Mesothelial cell of epicardium (in vitro differentiated cells): Measurements from ENCODE around the gene CFAP251. TPM values are rescaled to one million over a fixed set of nuclear protein-coding genes. Genes with fewer than 3 reads are reported as not detected.
A peak's percentile ranks its signal among the peaks of the same experiment; 100 is the strongest.
"Not testable (repeated sequence)": the region's sequence is repeated elsewhere in the genome, so short reads cannot be mapped to it uniquely, and the experiment has no call there.

Source experiments
- DNase-seq, 2 experiments: peaks; one replicate each; pipeline ENCODE4 v3.0.0; 2021; ENCODE audit warnings: low spot score in 2 of 2; ENCODE audit not compliant: unreplicated experiment in 2 of 2
- H3K27ac Mint-ChIP-seq: 2 replicates; pipeline ENCODE4 v1.8.0; 2021; ENCODE audit warnings: mixed read lengths
- H3K27me3 Mint-ChIP-seq: 2 replicates; pipeline ENCODE4 v1.8.0; 2021; ENCODE audit warnings: low read depth, mixed read lengths
- H3K36me3 Mint-ChIP-seq: 2 replicates; pipeline ENCODE4 v1.8.0; 2021; ENCODE audit warnings: mixed read lengths
- H3K4me1 Mint-ChIP-seq: 2 replicates; pipeline ENCODE4 v1.8.0; 2021; ENCODE audit warnings: mixed read lengths
- H3K4me3 Mint-ChIP-seq: 2 replicates; pipeline ENCODE4 v1.8.0; 2021; ENCODE audit warnings: mild to moderate bottlenecking, moderate library complexity, mixed read lengths
- H3K9me3 Mint-ChIP-seq: 2 replicates; pipeline ENCODE4 v1.8.0; 2021; ENCODE audit warnings: mixed read lengths
- total RNA-seq: library from RNA; stranded (reverse); gene quantifications from 3 replicates; pipeline ENCODE4 v1.2.1, GENCODE V29; 2021
- TF ChIP-seq, protein P1 (sequence below): fragments of 200-600 bp; sonication (generic); IDR thresholded peaks from one replicate; pipeline ENCODE4 v1.5.0; 2021; ENCODE audit warnings: antibody characterized with exemption; ENCODE audit not compliant: unreplicated experiment

CFAP251 gene
- total RNA-seq, 1 donor from 2014 or later: 6.9 TPM

DNA sequence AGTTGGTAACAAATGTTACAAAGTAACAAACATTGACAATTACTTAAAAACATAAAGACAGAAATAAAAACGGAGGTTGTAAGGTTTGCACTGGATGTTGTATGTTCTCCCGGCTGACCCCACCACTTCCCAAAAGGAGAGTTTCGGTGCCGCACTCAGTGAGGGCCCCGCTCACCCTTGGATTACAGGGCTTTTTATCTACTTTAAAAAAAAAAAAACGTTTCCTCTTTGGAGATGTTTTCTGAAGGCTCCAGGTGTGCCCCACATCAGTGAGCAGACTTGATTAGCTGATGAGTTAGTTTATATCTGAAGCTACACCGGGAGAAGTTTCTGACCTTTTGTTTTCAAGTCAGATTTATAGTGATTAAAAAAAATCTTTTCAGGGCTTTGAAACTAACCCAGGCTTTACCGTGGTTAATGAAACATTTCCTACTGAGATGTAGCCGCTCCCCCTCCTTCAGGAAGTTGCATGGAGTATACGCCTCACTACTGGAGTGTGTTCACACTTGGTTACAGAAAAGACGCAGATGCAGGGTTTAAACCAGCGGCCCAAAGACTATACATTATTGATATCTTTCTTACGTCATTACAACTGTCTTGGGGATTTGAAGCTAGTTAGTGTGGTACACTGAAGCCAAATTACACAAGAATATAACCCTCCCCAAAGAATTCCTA lies 65.3 kb downstream of the CFAP251 start:
- TF ChIP-seq, protein P1, sequence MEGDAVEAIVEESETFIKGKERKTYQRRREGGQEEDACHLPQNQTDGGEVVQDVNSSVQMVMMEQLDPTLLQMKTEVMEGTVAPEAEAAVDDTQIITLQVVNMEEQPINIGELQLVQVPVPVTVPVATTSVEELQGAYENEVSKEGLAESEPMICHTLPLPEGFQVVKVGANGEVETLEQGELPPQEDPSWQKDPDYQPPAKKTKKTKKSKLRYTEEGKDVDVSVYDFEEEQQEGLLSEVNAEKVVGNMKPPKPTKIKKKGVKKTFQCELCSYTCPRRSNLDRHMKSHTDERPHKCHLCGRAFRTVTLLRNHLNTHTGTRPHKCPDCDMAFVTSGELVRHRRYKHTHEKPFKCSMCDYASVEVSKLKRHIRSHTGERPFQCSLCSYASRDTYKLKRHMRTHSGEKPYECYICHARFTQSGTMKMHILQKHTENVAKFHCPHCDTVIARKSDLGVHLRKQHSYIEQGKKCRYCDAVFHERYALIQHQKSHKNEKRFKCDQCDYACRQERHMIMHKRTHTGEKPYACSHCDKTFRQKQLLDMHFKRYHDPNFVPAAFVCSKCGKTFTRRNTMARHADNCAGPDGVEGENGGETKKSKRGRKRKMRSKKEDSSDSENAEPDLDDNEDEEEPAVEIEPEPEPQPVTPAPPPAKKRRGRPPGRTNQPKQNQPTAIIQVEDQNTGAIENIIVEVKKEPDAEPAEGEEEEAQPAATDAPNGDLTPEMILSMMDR: no peak
- Mint-ChIP-seq H3K36me3 (no peaks in the 10 kb centered on the region), H3K27me3 (no peaks in the 10 kb centered on the region), H3K4me3 (no peak overlapping the region), H3K9me3 (no peaks in the 10 kb centered on the region), H3K27ac (peak overlapping the region; percentile 30), H3K4me1 (no peaks in the 10 kb centered on the region)
- no peak for DNase-seq

- Mint-ChIP-seq H3K4me1 (no peaks in the 10 kb centered on the region), H3K9me3 (no peaks in the 10 kb centered on the region), H3K27me3 (no peaks in the 10 kb centered on the region), H3K27ac (no peak overlapping the region), H3K36me3 (no peaks in the 10 kb centered on the region), H3K4me3 (no peak overlapping the region)
- TF ChIP-seq, protein P1: no peak
- DNase-seq: no peak
Measured at GRCh38 chr12:121986489-121987245, 68.3 kb downstream of the CFAP251 start.

DNA sequence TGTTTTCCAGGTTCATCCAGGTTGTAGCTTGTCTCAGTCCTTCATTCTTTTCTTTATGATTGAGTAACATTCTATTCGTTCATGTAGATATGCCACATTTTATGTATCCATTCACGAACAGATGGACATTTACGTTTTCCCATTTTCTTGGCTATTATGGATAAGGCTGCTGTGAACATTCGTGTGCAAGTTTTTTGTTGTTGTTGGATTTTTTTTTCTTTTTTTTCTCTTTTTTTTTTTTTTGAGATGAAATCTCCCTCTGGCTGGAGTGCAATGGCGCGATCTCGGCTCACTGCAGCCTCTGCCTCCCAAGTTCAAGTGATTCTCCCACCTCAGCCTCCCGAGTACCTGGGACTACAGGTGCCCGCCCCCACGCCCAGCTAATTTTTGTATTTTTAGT lies 70.1 kb downstream of the CFAP251 start:
- H3K9me3 Mint-ChIP-seq, H3K4me1 Mint-ChIP-seq, H3K27ac Mint-ChIP-seq, DNase-seq, H3K4me3 Mint-ChIP-seq, H3K36me3 Mint-ChIP-seq, H3K27me3 Mint-ChIP-seq: not testable (repeated sequence)

DNA sequence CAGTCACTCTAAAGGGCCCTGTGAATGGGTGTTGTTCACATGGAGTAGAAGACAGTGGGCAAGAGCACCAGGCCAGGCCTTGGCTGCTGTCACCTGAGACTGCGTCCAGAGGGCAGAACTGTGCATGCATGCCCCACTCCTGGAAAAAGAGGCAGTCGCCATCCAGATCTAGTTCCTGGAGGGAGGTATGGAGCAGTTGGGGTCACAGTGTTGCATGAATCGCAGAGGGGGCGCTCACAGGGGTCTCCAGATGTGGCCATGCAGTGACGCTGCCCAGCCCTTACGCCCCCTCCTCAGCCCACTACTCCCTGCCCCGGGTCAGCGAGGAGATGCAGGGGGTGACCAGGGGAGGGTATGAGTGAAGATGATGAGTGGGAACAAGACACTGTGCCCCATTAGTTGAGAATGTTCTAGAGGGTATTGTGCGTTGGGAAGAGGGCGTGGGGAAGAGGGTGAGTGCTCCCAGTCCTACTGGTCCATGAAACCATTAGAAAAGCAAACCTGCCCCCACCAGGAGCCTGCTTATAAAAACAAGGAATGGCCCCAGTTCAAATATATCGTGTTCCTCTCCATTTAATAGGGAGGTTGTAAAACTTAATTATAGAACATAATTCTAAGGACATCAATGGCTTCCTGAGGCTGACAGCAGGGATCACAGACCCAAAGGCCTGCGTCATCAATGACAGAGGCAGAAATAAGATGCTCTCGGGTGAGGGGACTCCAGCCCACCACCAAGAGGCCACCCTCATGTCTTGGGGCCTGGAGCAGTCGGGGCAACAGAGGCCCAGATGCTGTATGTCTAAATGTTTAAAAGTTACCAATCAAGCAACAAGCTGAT lies 71.1 kb downstream of the CFAP251 start:
- H3K27ac Mint-ChIP-seq: no peak overlapping the region

DNA sequence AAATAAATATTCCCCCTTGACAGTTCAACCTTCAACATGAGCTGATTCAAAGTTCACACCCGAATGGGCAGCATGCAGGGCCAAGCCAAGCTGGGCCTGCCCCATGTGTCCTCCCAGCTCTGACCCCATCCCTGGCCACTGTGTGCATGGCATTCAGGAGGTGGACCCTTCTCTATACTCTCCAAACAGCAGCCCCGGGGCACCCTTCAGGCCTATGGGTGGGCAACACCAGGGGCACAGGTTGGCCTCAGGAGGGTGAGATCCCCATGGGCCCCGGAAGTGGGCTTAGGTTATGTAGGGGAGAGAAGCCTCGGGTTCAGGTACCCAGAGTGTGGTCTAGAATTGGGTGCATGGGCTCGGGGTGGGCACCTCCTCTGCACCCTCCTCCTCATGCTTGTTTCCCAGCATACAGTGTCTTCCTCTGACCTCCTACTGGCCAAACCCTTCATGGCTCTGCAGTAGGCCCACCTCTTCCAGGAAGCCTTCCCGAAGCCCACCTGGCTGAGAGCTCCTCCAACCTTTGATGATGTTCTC lies 71.8 kb downstream of the CFAP251 start:
- Mint-ChIP-seq H3K9me3 (no peaks in the 10 kb centered on the region), H3K27me3 (no peaks in the 10 kb centered on the region), H3K27ac (no peak overlapping the region), H3K4me3 (no peak overlapping the region), H3K4me1 (no peaks in the 10 kb centered on the region), H3K36me3 (no peaks in the 10 kb centered on the region)
- TF ChIP-seq, protein P1: no peak
- DNase-seq: no peak

More for the DNA sequence above, 71.1 kb downstream of the CFAP251 start:
- DNase-seq: no peak
- H3K36me3 Mint-ChIP-seq: no peaks in the 10 kb centered on the region
- no peak overlapping the region for H3K4me3 Mint-ChIP-seq
- no peaks in the 10 kb centered on the region for H3K27me3 Mint-ChIP-seq
- TF ChIP-seq, protein P1: no peak
- H3K4me1 Mint-ChIP-seq: no peaks in the 10 kb centered on the region
- no peaks in the 10 kb centered on the region for H3K9me3 Mint-ChIP-seq
